22Rv1 (cell line): ENCODE results near the gene ACTG1.

Experiments
- ZFX ChIP-seq: fragments of 450-650 bp; IDR thresholded peaks from 2 replicates; pipeline ENCODE4 v1.6.1; 2017; ENCODE audit warnings: antibody characterized with exemption, borderline replicate concordance
- TF ChIP-seq, protein P1 (sequence below): fragments of 450-650 bp; IDR thresholded peaks from 2 replicates; pipeline ENCODE4 v1.5.1; 2017; ENCODE audit warnings: mild to moderate bottlenecking

DNA sequence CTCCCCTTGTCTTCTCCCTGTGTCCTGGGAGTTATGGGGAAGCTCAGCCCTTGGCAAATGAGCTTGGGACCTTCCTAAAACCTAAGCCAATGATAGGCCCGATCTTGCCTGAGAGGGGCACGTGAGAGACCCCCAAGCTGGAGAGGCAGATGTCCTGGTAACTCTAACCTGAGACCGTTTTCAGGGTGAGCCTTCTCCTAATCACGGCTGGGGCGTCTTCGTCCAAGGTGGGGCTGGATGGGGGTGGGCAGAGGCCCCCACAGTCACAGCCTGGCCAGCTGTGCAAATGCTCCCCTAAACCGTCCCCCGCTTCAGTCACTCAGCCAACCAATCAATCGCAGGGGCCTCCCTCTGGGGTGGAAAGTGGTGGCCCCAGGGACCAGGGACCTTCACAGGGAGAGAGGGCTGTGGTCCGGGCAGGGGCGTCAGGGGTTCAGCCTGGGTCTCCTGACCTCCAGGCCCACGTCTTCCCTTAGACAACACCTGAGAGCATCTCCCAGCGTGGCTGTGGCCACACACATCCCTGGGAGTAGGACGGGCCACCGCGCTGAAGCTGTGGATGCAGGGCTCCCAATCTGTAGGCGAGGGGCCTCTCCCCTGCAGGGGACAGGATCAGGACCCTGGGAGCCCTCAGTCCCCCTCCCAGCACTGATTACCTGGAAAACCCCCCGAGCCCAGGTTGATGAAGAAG is 30.6 kb downstream of the ACTG1 start:
- TF ChIP-seq, protein P1, sequence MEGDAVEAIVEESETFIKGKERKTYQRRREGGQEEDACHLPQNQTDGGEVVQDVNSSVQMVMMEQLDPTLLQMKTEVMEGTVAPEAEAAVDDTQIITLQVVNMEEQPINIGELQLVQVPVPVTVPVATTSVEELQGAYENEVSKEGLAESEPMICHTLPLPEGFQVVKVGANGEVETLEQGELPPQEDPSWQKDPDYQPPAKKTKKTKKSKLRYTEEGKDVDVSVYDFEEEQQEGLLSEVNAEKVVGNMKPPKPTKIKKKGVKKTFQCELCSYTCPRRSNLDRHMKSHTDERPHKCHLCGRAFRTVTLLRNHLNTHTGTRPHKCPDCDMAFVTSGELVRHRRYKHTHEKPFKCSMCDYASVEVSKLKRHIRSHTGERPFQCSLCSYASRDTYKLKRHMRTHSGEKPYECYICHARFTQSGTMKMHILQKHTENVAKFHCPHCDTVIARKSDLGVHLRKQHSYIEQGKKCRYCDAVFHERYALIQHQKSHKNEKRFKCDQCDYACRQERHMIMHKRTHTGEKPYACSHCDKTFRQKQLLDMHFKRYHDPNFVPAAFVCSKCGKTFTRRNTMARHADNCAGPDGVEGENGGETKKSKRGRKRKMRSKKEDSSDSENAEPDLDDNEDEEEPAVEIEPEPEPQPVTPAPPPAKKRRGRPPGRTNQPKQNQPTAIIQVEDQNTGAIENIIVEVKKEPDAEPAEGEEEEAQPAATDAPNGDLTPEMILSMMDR: no peak
- no peak for TF ChIP-seq ZFX
